BLaER1 treated with 17β-estradiol and CSF1 and Interleukin-3, amounts not matched to agents 10 nM and 100 nM (cell line): ENCODE data around the gene SAP30BP.
A peak's percentile ranks its signal among the peaks of the same experiment; 100 is the strongest.

ENCODE experiments used
- H3K27ac ChIP-seq, 11 experiments: shearing (Covaris generic); formaldehyde crosslinking; 2 replicates each; pipeline ENCODE4 v1.8.1; 2022
- H3K27me3 ChIP-seq, 11 experiments: shearing (Covaris generic); formaldehyde crosslinking; 2 replicates each; pipeline ENCODE4 v1.8.1; 2022
- H3K36me3 ChIP-seq, 11 experiments: shearing (Covaris generic); formaldehyde crosslinking; 2 replicates each; pipeline ENCODE4 v1.8.1; 2022
- H3K4me1 ChIP-seq, 10 experiments: shearing (Covaris generic); formaldehyde crosslinking; 2 replicates each; pipeline ENCODE4 v1.8.1; 2022
- H3K4me2 ChIP-seq, 11 experiments: shearing (Covaris generic); formaldehyde crosslinking; 2 replicates each; pipeline ENCODE4 v1.8.1; 2022
- H3K4me3 ChIP-seq, 10 experiments: shearing (Covaris generic); formaldehyde crosslinking; 2 replicates each; pipeline ENCODE4 v1.8.1; 2022
- H3K9ac ChIP-seq, 11 experiments: shearing (Covaris generic); formaldehyde crosslinking; 2 replicates each; pipeline ENCODE4 v1.8.1; 2022
- H3K9me3 ChIP-seq, 11 experiments: shearing (Covaris generic); formaldehyde crosslinking; replicated peaks in 1 of 11; 2 replicates each; pipeline ENCODE4 v1.8.1; 2022
- H4K20me1 ChIP-seq, 11 experiments: shearing (Covaris generic); formaldehyde crosslinking; 2 replicates each; pipeline ENCODE4 v1.8.1; 2022
- Cebpa-rat ChIP-seq, 11 experiments: shearing (Covaris generic); IDR thresholded peaks; 2 replicates each; pipeline ENCODE4 v1.8.1; 2022

Gene SAP30BP

GRCh38 chr17:75631353-75631752 is 35.8 kb upstream of the SAP30BP start:
- TF ChIP-seq Cebpa-rat (IDR thresholded peaks at IDR 0.05), result no peak
- Histone ChIP-seq H3K4me2 (no peak overlapping the region), H3K9me3 (no peaks in the 10 kb centered on the region), H3K9ac (peak overlapping the region in 2 of 11 experiments; percentile 10 to 18; a peak in 2 of 22 replicates), H3K27me3 (peaks cover 0 to 10% (median 5%) of the 10 kb centered on the region in 11 experiments; a peak in 9 of 22 replicates), H3K4me3 (no peak overlapping the region), H3K27ac (peak overlapping the region in 3 of 11 experiments; percentile 2 to 76 (median 4); a peak in 3 of 22 replicates), H4K20me1 (peaks cover 14 to 62% (median 21%) of the 10 kb centered on the region in 11 experiments; a peak in 19 of 22 replicates), H3K4me1 (peaks cover 31 to 93% (median 86%) of the 10 kb centered on the region in 10 experiments), H3K36me3 (peaks cover 0 to 45% (median 20%) of the 10 kb centered on the region in 11 experiments; a peak in 18 of 22 replicates)

GRCh38 chr17:75632428-75632827 is 34.7 kb upstream of the SAP30BP start:
- peaks cover 25 to 93% (median 86%) of the 10 kb centered on the region in 10 experiments for H3K4me1 ChIP-seq
- H3K9me3 ChIP-seq, result no peaks in the 10 kb centered on the region
- no peak for TF ChIP-seq Cebpa-rat (IDR thresholded peaks at IDR 0.05)
- H4K20me1 ChIP-seq, result peaks cover 11 to 57% (median 21%) of the 10 kb centered on the region in 11 experiments; a peak in 16 of 22 replicates
- H3K4me2 ChIP-seq, result peak overlapping the region; percentile 71 to 96 (median 89); a peak in 21 of 22 replicates
- H3K27me3 ChIP-seq, result peaks cover 0 to 20% (median 14%) of the 10 kb centered on the region in 11 experiments; a peak in 11 of 22 replicates
- no peak overlapping the region for H3K4me3 ChIP-seq
- peak overlapping the region in 8 of 11 experiments; percentile 42 to 76 (median 64); a peak in 16 of 22 replicates for H3K27ac ChIP-seq
- H3K9ac ChIP-seq, result peak overlapping the region in 10 of 11 experiments; percentile 35 to 68 (median 54); a peak in 16 of 22 replicates
- H3K36me3 ChIP-seq, result peaks cover 0 to 34% (median 11%) of the 10 kb centered on the region in 11 experiments; a peak in 17 of 22 replicates

GRCh38 chr17:75632863-75633485 is 34.2 kb upstream of the SAP30BP start, which contains the start of gene SMIM5:
TSS of gene SMIM5 (plus strand) at chr17:75633434. CDS start at chr17:75640202, 6,768 bp downstream.
- Histone ChIP-seq H3K27ac (peak within 1 kb of the TSS in 10 of 11 experiments; percentile 15 to 76 (median 64); a peak in 19 of 22 replicates), H3K36me3 (peaks cover 0 to 28% (median 8%) of the 10 kb centered on the region in 11 experiments; a peak in 7 of 22 replicates), H3K4me1 (peaks cover 25 to 90% (median 83%) of the 10 kb centered on the region in 10 experiments), H3K9me3 (no peaks in the 10 kb centered on the region), H4K20me1 (peaks cover 11 to 58% (median 21%) of the 10 kb centered on the region in 11 experiments; a peak in 16 of 22 replicates), H3K4me3 (peak within 1 kb of the TSS in 8 of 10 experiments; percentile 12 to 50 (median 26); a peak in 9 of 20 replicates), H3K9ac (peak within 1 kb of the TSS; percentile 22 to 72 (median 64)), H3K4me2 (peak within 1 kb of the TSS; percentile 71 to 96 (median 89)), H3K27me3 (peaks cover 0 to 23% (median 14%) of the 10 kb centered on the region in 11 experiments; a peak in 11 of 22 replicates)
- peak in 8 of 11 experiments; percentile 21 to 89 (median 78); a peak in 15 of 22 replicates for TF ChIP-seq Cebpa-rat (IDR thresholded peaks at IDR 0.05)

GRCh38 chr17:75633486-75634375 is 33.4 kb upstream of the SAP30BP start:
- peaks cover 0 to 23% (median 14%) of the 10 kb centered on the region in 11 experiments; a peak in 11 of 22 replicates for H3K27me3 ChIP-seq
- peak overlapping the region; percentile 22 to 72 (median 64) for H3K9ac ChIP-seq
- H3K9me3 ChIP-seq, result no peaks in the 10 kb centered on the region
- H4K20me1 ChIP-seq, result peaks cover 11 to 50% (median 21%) of the 10 kb centered on the region in 11 experiments; a peak in 16 of 22 replicates
- H3K36me3 ChIP-seq, result peaks cover 0 to 25% (median 5%) of the 10 kb centered on the region in 11 experiments; a peak in 5 of 22 replicates
- peak overlapping the region in 10 of 11 experiments; percentile 15 to 76 (median 63); a peak in 19 of 22 replicates for H3K27ac ChIP-seq
- no peak for TF ChIP-seq Cebpa-rat (IDR thresholded peaks at IDR 0.05)
- peaks cover 25 to 83% (median 76%) of the 10 kb centered on the region in 10 experiments for H3K4me1 ChIP-seq
- H3K4me3 ChIP-seq, result peak overlapping the region in 8 of 10 experiments; percentile 12 to 42 (median 26); a peak in 8 of 20 replicates
- peak overlapping the region; percentile 71 to 96 (median 89) for H3K4me2 ChIP-seq

GRCh38 chr17:75634376-75634740 is 32.8 kb upstream of the SAP30BP start:
- no peak overlapping the region for H3K4me3 ChIP-seq
- H3K4me2 ChIP-seq, result peak overlapping the region; percentile 71 to 96 (median 89)
- H3K36me3 ChIP-seq, result peaks cover 0 to 24% (median 0%) of the 10 kb centered on the region in 11 experiments; a peak in 3 of 22 replicates
- H3K4me1 ChIP-seq, result peaks cover 29 to 83% (median 76%) of the 10 kb centered on the region in 10 experiments
- TF ChIP-seq Cebpa-rat (IDR thresholded peaks at IDR 0.05), result no peak
- H3K9me3 ChIP-seq, result no peaks in the 10 kb centered on the region
- H3K9ac ChIP-seq, result peak overlapping the region in 7 of 11 experiments; percentile 11 to 69 (median 45); a peak in 9 of 22 replicates
- peak overlapping the region in 2 of 11 experiments; percentile 13 to 64; a peak in 2 of 22 replicates for H3K27ac ChIP-seq
- peaks cover 11 to 45% (median 21%) of the 10 kb centered on the region in 11 experiments; a peak in 16 of 22 replicates for H4K20me1 ChIP-seq
- peaks cover 0 to 23% (median 14%) of the 10 kb centered on the region in 11 experiments; a peak in 11 of 22 replicates for H3K27me3 ChIP-seq

GRCh38 chr17:75634754-75635609 is 32.2 kb upstream of the SAP30BP start:
- peaks cover 35 to 84% (median 76%) of the 10 kb centered on the region in 10 experiments for H3K4me1 ChIP-seq
- no peak for TF ChIP-seq Cebpa-rat (IDR thresholded peaks at IDR 0.05)
- peaks cover 11 to 40% (median 21%) of the 10 kb centered on the region in 11 experiments; a peak in 16 of 22 replicates for H4K20me1 ChIP-seq
- peaks cover 0 to 18% (median 0%) of the 10 kb centered on the region in 11 experiments; a peak in 3 of 22 replicates for H3K36me3 ChIP-seq
- H3K9me3 ChIP-seq, result no peaks in the 10 kb centered on the region
- peaks cover 0 to 23% (median 14%) of the 10 kb centered on the region in 11 experiments; a peak in 11 of 22 replicates for H3K27me3 ChIP-seq
- peak overlapping the region in 1 of 11 experiments; percentile 64; a peak in 1 of 22 replicates for H3K27ac ChIP-seq
- peak overlapping the region; percentile 71 to 96 (median 89) for H3K4me2 ChIP-seq
- no peak overlapping the region for H3K4me3 ChIP-seq
- peak overlapping the region in 10 of 11 experiments; percentile 1 to 69 (median 32); a peak in 5 of 22 replicates for H3K9ac ChIP-seq

GRCh38 chr17:75635610-75636202 is 31.4 kb upstream of the SAP30BP start:
- no peak overlapping the region for H3K4me3 ChIP-seq
- H3K36me3 ChIP-seq, result peaks cover 0 to 15% (median 0%) of the 10 kb centered on the region in 11 experiments; a peak in 3 of 22 replicates
- H3K9ac ChIP-seq, result 0 out of 22 replicates have a peak overlapping the region, but pooled peaks of 6 of the 11 experiments have one; percentile 1 to 45 (median 14)
- no peak for TF ChIP-seq Cebpa-rat (IDR thresholded peaks at IDR 0.05)
- peaks cover 11 to 39% (median 21%) of the 10 kb centered on the region in 11 experiments; a peak in 16 of 22 replicates for H4K20me1 ChIP-seq
- H3K4me2 ChIP-seq, result peak overlapping the region in 8 of 11 experiments; percentile 50 to 96 (median 80); a peak in 11 of 22 replicates
- peaks cover 43 to 90% (median 79%) of the 10 kb centered on the region in 10 experiments for H3K4me1 ChIP-seq
- peaks cover 0 to 23% (median 14%) of the 10 kb centered on the region in 11 experiments; a peak in 11 of 22 replicates for H3K27me3 ChIP-seq
- H3K27ac ChIP-seq, result no peak overlapping the region
- H3K9me3 ChIP-seq, result no peaks in the 10 kb centered on the region
